Activated CD8-positive, alpha-beta memory T cell treated with anti-CD3 and anti-CD28 coated beads, Interleukin-2, amount 50 U/mL, for 4 hours (primary cell): ENCODE data around the gene TRIM69.
"Not testable (repeated sequence)": the region's sequence is repeated elsewhere in the genome, so short reads cannot be mapped to it uniquely, and the experiment has no call there.

Source experiments
- DNase-seq: peaks from one replicate; pipeline ENCODE4 v3.0.0-alpha.2; 2020

Gene TRIM69, protein sequence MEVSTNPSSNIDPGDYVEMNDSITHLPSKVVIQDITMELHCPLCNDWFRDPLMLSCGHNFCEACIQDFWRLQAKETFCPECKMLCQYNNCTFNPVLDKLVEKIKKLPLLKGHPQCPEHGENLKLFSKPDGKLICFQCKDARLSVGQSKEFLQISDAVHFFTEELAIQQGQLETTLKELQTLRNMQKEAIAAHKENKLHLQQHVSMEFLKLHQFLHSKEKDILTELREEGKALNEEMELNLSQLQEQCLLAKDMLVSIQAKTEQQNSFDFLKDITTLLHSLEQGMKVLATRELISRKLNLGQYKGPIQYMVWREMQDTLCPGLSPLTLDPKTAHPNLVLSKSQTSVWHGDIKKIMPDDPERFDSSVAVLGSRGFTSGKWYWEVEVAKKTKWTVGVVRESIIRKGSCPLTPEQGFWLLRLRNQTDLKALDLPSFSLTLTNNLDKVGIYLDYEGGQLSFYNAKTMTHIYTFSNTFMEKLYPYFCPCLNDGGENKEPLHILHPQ

GRCh38 chr15:44736181-44736765, at the start of gene TRIM69:
TSS of gene TRIM69 (plus strand) at chr15:44736528. CDS start at chr15:44736705, 177 bp downstream.
- no peak for DNase-seq

- not testable (repeated sequence) for DNase-seq
Measured at GRCh38 chr15:44689318-44689717, 47.0 kb upstream of the TRIM69 start.

GRCh38 chr15:44690245-44690644, 46.1 kb upstream of the TRIM69 start:
- DNase-seq, result not testable (repeated sequence)

DNA sequence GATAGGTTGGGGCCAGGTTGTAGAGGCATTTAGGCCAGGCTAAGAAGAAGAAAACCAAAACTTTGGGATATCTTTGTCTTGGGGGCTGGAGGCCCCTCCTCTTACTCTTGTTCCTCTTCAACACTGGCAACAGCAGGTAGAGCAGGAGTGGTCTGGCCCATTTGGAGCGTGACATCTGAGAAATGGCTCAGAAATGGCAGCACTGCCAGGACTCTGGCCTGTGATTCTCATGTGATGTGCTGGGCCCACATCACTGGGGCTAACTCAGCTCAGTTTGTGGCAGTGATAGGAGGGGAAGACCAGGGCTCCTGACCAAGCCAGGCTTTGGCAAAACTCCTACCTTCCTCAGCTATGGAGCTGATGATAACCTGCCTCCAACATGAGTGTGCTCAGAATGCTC, 43.7 kb upstream of the TRIM69 start:
- no peak for DNase-seq

GRCh38 chr15:44694416-44694815, 41.9 kb upstream of the TRIM69 start:
- DNase-seq, result no peak

DNA sequence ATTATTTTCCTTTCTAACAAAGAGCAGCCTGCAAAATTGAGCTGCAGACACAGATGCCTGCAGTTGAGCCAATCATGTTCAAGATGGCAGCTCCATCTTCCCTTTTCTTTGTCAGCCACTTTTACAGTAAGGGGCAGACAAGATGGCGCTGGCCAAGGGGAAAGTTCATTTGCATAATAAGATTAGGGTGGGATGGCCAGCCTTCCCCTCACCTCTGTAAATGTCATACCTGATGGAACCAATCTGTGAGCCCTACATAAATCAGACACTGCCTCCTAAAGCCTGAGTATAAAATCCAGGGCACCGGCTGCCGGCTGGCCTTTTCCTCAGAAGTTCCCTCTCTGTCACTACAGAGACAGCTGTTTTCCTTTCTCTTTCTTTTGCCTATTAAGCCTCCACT, 41.0 kb upstream of the TRIM69 start:
- no peak for DNase-seq

GRCh38 chr15:44697014-44697413, 39.3 kb upstream of the TRIM69 start:
- no peak for DNase-seq

DNA sequence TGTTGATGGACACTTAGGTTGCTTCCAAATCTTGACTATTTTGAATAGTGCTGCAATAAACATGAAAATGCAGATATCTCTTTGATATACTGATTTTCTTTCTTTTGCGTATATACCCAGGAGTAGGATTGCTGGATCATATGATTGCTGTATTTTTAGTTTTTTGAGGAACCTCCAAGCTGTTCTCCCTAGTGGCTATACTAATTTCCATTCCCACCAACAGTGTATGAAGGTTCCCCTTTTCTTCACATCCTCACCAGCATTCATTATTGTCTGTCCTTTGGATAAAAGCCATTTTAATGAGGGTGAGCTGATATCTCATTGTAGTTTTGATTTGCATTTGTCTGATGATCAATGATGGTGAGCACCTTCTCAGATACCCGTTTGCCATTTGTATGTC, 37.7 kb upstream of the TRIM69 start:
- no peak for DNase-seq

- not testable (repeated sequence) for DNase-seq
Measured at GRCh38 chr15:44700676-44701075, 35.7 kb upstream of the TRIM69 start.

DNA sequence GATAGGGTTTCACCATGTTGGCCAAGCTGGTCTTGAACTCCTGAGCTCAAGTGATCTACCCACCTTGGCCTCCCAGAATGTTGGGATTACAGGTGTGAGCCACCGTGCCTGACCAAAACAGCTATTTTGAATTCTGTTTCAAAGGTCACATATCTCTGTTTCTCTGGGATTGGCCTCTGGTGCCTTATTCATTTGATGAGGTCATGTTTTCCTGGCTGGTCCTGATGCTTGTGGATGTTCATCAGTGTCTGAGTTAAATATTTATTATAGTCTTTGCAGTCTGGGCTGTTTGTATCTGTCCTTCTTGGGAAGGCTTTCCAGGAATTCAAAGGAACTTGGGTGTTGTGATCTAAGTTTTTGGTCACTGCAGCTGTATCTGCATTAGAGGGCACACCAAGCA, 30.3 kb upstream of the TRIM69 start:
- no peak for DNase-seq

GRCh38 chr15:44706401-44706800, 29.9 kb upstream of the TRIM69 start:
- no peak for DNase-seq

DNA sequence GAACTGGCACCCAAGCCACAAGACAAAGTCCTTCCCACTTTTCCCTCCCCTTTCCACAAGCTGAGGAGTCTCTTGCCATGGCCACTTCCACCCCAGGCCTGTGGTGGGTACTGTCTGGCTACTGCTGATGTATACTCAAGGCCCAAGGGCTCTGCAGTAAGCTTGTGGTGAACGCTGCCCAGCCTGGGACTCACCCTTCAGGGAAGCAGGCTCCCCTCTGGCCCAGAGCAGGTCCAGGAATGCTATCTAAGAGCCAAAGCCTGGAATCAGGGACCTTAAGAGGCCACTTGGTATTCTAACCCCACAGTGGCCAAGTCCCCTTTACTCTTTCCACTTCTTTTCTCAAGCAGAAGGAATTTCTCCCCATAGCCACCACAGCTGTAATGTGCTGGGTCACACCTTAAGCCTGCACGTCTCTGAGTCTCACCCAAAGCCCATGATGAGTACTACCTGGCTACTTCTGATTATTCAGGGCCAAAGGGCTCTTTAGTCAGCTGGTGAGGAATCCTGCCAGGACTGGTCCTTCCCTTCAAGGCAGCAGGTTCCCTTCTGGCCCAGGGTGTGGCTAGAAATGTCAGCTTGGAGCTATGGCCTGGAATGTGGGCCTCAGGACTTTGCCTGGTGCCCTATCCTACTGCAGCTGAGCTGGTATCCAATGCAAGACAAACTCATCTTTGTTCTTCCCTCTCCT, 29.2 kb upstream of the TRIM69 start:
- no peak for DNase-seq

DNA sequence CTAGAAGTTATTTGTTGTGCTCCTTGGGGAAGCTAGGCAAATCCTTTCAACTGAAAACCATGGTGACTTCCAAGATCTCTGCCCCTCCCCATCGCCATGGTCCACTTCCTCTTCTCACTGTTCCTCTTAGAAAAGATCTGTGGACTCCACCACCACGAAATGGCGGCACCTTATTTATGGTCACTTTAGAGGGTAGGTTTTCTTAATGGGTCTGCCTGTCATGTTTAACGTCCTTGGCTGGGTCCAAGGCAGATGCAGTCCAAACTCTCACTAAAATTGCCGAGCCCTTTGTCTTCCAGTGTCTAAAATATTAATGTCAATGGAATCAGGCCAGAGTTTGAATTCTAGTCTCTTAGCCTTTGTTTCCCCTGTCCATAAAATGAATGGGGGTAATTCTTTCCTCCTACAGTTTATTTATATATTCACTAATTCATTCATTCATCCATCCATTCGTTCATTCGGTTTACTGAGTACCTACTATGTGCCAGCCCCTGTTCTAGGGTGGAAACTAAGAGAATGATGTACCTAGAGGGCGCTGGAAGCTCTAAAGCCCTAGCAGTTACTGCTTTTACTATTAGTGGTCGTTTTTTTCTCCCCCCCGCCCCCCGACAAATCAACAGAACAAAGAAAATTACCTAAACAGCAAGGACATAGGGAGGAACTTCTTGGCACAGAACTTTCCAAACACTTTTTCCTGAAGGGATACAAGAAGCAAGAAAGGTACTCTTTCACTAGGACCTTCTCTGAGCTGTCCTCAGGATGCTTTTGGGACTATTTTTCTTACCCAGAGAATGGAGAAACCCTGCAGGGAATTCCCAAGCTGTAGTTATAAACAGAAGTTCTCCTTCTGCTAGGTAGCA, 25.9 kb upstream of the TRIM69 start:
- peak; percentile 40 for DNase-seq

- peak; percentile 95 for DNase-seq
Measured at GRCh38 chr15:44711096-44711742, 25.1 kb upstream of the TRIM69 start, which contains the start of the genes B2M and PATL2. TSS of gene B2M (plus strand) at chr15:44711517. CDS start at chr15:44711547, 30 bp downstream. TSS of gene PATL2 (minus strand) at chr15:44711323. CDS start at chr15:44676490, 34,833 bp downstream.

DNA sequence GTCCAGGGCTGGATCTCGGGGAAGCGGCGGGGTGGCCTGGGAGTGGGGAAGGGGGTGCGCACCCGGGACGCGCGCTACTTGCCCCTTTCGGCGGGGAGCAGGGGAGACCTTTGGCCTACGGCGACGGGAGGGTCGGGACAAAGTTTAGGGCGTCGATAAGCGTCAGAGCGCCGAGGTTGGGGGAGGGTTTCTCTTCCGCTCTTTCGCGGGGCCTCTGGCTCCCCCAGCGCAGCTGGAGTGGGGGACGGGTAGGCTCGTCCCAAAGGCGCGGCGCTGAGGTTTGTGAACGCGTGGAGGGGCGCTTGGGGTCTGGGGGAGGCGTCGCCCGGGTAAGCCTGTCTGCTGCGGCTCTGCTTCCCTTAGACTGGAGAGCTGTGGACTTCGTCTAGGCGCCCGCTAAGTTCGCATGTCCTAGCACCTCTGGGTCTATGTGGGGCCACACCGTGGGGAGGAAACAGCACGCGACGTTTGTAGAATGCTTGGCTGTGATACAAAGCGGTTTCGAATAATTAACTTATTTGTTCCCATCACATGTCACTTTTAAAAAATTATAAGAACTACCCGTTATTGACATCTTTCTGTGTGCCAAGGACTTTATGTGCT, 24.5 kb upstream of the TRIM69 start:
- DNase-seq, result peak; percentile 62

DNA sequence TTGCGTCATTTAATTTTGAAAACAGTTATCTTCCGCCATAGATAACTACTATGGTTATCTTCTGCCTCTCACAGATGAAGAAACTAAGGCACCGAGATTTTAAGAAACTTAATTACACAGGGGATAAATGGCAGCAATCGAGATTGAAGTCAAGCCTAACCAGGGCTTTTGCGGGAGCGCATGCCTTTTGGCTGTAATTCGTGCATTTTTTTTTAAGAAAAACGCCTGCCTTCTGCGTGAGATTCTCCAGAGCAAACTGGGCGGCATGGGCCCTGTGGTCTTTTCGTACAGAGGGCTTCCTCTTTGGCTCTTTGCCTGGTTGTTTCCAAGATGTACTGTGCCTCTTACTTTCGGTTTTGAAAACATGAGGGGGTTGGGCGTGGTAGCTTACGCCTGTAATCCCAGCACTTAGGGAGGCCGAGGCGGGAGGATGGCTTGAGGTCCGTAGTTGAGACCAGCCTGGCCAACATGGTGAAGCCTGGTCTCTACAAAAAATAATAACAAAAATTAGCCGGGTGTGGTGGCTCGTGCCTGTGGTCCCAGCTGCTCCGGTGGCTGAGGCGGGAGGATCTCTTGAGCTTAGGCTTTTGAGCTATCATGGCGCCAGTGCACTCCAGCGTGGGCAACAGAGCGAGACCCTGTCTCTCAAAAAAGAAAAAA, 23.9 kb upstream of the TRIM69 start:
- DNase-seq, result peak; percentile 62

DNA sequence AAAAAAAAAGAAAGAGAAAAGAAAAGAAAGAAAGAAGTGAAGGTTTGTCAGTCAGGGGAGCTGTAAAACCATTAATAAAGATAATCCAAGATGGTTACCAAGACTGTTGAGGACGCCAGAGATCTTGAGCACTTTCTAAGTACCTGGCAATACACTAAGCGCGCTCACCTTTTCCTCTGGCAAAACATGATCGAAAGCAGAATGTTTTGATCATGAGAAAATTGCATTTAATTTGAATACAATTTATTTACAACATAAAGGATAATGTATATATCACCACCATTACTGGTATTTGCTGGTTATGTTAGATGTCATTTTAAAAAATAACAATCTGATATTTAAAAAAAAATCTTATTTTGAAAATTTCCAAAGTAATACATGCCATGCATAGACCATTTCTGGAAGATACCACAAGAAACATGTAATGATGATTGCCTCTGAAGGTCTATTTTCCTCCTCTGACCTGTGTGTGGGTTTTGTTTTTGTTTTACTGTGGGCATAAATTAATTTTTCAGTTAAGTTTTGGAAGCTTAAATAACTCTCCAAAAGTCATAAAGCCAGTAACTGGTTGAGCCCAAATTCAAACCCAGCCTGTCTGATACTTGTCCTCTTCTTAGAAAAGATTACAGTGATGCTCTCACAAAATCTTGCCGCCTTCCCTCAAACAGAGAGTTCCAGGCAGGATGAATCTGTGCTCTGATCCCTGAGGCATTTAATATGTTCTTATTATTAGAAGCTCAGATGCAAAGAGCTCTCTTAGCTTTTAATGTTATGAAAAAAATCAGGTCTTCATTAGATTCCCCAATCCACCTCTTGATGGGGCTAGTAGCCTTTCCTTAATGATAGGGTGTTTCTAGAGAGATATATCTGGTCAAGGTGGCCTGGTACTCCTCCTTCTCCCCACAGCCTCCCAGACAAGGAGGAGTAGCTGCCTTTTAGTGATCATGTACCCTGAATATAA, 23.0 kb upstream of the TRIM69 start:
- DNase-seq, result no peak

DNA sequence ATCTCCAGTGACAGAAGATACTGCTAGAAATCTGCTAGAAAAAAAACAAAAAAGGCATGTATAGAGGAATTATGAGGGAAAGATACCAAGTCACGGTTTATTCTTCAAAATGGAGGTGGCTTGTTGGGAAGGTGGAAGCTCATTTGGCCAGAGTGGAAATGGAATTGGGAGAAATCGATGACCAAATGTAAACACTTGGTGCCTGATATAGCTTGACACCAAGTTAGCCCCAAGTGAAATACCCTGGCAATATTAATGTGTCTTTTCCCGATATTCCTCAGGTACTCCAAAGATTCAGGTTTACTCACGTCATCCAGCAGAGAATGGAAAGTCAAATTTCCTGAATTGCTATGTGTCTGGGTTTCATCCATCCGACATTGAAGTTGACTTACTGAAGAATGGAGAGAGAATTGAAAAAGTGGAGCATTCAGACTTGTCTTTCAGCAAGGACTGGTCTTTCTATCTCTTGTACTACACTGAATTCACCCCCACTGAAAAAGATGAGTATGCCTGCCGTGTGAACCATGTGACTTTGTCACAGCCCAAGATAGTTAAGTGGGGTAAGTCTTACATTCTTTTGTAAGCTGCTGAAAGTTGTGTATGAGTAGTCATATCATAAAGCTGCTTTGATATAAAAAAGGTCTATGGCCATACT, 21.1 kb upstream of the TRIM69 start:
- no peak for DNase-seq

GRCh38 chr15:44715797-44716334, 20.5 kb upstream of the TRIM69 start:
- no peak for DNase-seq
